HG03460 (cell line): Measurements from ENCODE around the gene WDR48.
A peak's percentile ranks its signal among the peaks of the same experiment; 100 is the strongest.

Experiments used
- ATAC-seq: cut with Tn5 transposase; IDR thresholded peaks from one replicate; pipeline ENCODE4 v1.9.1; 2021; ENCODE audit not compliant: unreplicated experiment

Gene WDR48

DNA sequence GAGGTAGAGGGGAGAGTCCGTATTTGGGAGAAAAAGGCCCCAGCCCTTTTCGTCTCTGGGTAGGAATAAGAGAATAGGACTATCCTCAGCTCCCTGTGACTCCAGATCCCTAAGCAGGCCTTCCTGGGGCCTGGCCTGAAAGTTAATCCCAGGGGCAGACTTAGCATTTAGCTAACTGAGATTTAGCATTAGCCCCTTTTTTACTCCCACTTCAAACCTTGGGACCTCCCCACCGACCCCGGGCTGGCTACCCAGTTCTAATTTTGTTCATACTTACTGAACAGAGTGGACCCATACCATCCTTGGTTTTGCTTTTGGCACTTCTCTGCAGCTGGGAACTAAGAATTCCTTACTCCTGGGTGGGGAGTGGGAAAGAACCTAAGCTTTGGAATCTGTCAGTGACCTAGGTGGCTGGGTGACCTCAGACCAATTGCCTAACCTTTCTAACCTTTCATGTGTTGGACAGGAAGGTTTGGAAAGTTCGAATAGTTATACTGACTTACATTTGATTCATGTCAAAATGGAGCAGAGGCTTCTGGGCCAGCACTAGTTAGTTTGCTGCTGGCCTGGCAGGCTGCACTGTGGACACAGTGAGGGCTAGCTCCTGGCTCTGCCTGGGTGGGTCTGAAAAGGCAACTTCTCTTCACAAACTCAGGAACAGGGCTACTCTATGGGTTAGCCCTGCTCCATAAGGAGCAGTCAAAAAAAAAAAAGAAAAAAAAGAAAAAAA, 67.3 kb downstream of the WDR48 start:
- ATAC-seq, result no peak

DNA sequence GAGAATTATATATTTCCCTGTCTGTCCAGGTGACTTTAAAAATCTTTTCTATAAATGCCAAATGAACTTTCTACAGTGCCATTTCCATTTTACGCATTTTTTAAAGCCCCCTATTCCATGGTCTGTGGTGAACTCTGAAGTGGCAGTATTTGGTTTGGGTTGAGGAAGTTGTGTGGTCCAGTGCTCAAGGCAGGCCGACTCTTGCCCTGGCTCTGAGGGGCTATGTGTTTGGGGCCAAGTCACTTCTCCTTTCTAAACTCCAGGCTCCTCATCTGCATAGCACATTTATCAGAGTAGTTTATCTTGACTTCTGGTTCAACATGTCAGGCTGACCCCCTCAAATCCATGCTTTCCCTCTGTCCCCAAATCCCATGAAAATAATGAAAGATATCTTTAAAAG, 69.8 kb downstream of the WDR48 start:
- ATAC-seq, result no peak

DNA sequence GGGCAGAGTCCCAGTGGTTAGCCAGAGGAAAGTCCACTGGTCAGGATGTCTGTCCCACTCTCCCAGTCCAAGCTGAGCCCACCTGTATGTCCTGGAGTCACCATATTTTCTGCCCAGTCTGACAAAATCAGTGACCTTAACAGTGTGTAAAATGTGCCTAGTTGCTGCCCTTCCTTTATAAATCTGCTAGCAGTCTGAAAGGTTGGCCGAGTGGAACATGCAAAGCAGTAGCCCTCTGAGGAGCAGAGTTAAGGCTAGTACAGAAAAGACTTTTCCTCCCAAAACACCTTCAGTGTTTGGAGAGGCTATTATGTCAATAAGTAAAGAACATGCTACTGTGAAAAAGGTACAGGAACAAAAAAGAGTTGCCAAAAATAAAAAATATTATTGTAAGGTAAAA, 71.0 kb downstream of the WDR48 start:
- peak; percentile 60 for ATAC-seq

DNA sequence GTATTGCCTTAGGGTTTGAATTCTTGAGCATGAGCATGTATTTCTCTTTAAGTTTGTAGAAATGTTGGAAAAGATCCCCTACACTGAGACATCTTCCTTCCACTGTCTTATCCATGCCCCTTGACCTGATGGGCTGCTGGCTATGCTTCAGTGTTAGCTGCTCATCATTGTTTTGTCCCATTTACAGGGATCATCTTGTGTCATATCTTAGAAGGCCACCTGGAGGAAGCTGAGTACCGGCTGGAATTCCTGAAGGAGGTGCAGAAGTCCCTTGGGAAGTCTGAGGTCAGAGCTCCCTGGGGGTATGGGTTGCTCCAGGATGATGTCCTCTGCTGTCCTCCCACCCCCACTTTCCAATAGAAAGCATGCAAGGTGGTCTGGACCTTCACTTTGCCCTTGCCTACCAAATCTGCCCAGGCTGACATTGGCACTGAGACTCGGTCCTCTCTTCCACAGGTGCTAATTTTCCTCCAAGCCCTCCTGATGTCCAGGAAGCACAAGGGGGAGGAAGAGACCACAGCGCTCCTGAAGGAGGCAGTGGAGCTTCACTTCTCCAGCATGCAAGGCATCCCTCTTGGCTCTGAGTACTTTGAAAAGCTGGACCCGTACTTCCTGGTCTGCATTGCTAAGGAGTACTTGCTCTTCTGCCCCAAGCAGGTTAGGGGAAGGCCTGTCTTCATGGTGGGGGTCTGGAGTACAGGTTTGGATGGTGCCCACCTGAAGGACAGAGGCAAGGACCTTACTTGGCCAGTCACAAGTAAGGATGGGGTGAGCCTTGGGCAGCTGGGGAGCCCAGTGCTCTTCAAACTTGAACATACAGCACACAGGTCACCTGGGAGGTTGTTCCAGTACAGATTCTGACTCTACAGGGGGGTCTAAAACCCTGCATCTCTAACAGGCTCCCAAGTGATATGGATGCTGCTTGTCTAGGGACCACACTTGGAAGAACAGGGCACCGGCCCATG, 73.3 kb downstream of the WDR48 start:
- ATAC-seq, result no peak

DNA sequence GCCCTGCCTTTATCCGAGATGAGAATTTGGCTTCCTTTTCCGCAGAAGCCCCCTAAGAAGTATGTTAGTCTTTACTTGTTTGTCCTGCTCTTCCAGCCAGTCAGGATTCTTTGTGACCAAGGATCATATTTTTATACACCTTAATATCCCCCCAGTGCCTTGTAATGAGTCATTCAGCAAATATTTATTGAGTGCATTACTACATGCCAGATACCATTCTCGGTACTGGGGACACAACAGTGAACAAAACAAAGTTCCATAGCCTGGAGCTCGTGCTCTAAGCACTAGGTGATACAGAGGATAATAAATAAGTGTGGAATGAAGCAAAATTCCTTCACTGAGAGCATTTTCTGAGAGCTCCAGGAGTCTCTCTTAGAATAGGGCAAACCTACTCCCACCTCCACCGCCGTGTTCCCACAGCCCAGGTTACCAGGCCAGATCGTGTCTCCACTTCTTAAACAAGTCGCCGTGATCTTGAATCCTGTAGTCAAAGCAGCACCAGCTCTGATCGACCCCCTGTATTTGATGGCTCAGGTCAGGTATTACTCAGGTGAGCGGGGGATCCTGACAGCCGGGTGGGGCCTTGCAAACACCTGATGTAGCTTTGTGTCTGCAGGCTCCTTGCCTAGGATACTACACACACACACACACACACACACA, 74.2 kb downstream of the WDR48 start:
- no peak for ATAC-seq

DNA sequence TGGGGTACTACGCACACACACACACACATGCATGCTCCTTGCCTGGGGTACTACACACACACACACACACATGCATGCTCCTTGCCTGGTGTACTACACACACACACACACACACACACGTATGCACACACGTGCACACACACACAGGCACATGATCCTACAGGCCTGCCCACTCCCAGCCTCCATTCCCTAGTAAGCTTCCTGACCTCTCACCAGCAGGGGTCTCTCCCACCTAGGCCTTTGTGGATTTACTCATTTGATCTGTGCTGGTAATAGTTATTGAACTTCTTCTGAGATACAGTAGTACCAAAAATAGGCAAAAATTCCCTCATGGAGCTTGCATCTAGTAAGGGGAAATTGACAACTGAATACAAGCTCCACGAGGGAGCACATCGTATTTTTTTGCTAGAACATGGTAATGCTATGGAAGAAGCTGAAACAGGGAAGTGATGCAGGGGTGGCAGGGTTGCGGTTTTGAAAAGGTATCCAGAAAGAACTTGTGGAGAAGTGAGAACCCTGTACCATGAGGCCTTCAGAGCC, 74.8 kb downstream of the WDR48 start:
- ATAC-seq, result no peak

DNA sequence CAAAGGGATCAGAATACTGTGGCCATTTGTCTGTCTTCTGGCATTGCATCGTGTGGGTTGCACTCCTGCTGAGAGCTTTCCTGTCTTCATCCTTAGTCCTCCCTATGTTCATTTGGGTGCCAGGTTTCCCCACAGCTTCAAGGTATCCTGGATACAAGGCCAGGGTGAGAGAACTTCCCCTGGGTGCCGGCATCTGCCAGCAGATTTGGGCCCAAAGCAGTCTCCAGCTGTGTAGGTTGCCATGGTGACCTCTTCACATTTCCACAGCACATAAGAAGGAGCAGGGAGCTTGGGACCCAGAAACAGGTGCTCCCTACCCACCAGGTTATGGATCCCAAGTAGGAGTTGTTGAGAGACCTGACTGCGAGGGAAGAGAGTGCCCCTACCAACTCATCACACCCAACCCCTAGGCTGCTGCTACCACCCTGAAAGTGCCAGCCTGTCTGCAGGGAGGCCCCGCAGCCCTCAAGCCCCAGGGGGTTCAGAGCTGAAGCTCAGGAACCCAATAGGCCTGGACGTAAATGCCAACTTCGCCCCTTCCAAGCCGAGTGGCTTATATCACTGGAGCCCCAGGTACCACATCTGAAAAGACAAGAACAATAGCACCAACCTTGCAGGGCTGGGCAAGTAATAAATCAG, 75.6 kb downstream of the WDR48 start:
- ATAC-seq, result no peak

DNA sequence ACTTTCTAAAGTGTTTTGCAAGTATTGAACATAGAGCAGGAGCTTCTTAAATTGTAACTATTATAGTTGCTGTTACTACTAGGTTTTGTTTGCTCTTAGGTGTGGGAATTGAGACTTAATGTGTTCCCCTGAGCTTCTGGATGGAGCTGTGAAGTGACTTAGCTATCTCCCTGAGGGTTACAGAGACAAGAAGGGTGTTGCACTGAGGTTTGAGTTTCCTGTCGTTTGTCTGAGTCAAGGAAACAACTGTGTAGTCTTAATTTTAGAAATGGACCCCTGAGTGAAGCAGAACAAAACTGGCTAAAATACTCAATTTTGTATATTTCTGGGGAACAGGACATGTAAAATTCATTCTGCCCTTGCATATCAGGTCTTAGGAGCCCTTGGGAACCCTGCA, 76.1 kb downstream of the WDR48 start:
- ATAC-seq, result no peak

DNA sequence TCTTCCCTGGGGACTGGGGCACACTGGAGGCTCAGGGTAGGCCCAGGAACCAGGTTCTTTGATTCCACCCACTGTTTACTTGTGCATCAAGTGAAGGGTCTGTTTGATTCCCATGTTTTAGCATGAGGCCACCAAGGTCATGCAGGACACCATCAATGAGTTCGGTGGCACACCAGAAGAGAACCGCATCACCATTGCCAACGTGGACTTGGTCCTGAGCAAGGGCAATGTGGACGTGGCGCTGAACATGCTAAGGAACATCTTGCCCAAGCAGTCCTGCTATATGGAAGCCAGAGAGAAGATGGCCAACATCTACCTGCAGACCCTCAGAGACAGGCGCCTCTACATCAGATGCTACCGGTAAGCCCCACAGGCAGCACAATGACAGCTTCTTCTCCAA, 77.1 kb downstream of the WDR48 start:
- ATAC-seq, result no peak

DNA sequence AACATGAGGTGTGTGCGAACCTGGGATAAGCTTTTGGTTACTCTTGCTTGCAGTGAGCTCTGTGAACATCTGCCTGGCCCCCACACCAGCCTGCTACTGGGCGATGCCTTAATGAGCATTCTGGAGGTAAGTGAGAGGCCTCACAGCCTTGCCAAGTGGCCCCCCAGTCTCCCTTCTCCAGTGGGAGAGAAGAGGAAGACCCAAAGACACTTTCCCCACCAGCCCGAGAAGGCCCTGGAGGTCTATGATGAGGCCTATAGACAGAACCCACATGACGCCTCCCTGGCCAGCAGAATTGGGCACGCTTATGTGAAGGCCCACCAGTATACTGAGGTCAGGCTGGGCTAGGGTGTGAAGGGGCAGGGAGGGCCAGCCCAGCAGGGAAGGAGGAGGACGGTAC, 78.2 kb downstream of the WDR48 start:
- ATAC-seq, result no peak

DNA sequence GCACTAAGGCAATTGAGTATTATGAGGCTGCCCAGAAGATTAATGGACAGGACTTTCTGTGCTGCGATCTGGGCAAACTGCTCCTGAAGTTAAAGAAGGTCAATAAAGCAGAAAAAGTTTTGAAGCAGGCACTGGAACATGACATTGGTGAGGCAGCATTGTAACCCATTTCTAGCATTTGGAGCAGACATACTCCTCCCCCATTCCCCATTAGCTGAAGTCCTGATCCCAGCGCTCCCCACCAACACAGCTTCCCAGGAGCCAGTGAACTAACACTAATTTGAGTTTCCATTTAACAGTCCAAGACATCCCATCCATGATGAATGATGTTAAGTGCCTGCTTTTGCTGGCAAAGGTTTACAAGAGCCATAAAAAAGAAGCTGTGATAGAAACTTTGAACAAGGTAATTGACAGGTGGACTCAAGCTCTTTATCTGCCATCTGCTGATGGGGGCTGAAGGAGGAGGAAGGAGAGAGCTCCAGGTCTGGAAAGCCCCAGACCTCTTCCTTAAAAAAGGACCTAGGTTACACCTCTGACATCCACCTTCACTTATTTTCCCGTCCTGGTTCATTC, 79.0 kb downstream of the WDR48 start:
- ATAC-seq, result no peak

DNA sequence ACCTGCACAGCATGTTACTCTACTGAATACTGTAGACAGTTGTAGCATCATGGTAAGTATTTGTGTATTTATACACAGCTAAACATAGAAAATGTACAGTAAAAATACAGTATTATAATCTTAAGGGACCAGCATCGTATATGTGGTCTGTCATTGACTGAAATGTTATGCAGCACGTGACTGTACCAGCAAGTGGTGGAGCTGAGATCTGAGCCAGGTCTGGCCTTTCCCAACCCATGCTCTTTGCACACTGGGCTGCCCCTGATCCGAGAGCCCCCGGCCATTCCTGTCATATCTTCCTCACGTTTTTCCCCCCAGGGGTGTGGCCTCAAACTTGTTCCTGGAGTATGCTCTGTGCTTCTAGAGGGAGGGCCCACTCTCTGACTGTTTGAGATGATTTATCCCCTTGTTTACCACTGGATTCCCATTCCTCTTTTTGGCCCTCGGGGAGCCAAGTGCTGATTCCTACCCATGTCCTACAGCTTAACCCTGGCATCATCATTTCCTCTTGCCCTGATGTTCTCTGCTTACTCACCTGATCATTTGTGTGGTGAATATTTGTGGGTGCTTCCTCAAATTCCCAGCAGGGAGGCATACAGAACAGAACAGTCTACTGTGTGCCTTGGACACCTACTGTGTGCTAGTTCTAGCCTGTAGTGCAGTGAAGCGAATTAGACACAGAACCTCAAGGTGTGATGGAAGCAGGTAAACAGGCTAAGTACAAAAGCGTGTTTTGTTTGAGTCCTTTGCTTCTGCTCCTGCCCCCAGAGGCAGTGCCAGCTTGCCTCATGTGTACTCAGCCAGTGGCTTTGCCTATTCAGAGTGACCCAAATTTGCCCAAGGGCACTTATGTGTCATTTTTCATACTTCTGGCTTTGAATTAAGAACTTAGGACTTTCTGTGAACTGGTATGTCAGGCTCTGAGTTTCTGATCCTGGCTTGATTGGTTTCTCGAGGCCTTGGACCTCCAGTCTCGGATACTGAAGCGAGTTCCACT, 80.6 kb downstream of the WDR48 start:
- ATAC-seq, result no peak

DNA sequence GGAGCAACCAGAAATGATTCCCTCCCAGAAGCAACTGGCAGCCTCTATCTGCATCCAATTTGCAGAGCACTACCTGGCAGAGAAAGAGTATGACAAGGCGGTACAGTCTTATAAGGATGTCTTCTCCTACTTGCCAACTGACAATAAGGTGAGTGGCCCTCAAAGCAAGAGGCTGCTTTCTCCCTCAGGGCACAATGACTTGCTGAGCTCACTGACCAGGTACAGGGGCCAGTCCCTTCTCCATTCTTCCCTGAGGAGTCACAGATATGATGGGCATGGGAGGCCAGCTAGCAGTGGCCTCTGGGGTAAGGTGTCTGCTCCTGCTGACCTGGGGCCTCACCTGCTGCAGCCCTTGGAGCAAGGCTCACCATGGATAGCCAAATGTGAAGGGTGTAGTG, 81.3 kb downstream of the WDR48 start:
- ATAC-seq, result no peak

DNA sequence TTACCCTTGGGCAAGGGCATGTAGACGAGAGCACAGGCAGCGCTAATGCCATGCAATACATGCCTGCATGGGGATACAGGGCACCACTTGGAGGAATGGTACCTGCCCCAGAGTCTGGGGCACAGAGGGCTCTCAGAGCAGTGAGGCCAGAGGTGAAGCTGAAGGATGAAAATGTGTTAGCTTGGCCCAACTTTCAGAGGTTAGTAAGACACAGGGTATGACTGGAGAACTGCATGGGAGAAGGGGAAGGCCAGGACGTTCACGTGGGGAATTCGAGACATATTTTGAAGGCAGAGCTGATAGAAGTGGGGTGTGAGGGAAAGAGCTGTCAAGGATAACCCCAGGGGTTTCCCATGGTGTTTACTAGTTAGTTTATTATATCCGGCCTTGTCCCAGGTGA, 82.0 kb downstream of the WDR48 start:
- ATAC-seq, result no peak

DNA sequence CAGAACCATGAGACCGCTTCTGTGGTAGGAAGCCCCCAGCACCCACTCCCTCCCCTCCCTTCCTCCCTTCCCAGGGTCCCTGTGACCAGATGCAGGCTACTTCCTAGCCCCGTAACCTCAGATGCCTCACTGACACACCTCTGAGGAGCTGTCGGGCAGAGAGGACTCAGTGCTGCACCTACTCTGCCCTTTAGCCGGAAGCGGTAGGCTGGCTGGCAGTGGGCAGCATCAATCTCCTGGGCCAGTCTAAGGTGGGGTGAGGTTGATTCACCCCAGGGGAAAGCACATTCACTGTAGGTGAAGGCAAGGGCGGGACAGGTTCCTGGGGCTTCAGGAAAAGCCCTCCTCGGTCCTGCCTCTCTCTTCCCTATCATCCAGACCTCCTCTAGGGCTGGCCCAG, 82.5 kb downstream of the WDR48 start:
- ATAC-seq, result no peak

DNA sequence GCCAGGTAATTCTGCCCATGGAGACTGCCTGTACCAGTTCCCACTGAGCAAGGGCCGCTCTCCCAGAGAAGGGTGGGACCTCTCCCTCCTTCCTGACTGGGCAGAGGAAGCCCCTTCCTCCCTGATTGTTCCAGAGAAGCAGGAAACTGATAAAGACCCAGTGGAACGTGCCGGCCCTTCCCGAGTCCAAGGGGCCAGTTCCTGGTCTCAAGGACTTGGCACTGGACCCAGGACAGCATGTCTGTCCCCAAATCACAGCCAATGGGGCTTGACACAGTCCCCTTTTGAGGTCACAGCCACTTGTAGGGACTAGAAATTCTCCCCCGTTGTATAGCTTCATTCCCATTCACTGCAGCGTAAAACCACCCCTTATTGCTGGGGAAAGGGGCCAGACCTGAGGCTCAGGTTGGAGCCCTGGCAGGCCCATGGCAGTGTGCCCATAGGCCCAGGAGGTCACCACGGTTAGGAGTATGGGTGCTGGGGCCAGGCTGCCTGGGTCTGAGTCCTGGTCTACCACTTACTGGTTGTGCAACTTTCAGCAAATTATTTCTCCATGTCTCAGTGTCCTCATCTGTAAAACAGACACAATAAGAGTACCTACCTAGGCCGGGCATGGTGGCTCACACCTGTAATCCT, 83.5 kb downstream of the WDR48 start:
- no peak for ATAC-seq

DNA sequence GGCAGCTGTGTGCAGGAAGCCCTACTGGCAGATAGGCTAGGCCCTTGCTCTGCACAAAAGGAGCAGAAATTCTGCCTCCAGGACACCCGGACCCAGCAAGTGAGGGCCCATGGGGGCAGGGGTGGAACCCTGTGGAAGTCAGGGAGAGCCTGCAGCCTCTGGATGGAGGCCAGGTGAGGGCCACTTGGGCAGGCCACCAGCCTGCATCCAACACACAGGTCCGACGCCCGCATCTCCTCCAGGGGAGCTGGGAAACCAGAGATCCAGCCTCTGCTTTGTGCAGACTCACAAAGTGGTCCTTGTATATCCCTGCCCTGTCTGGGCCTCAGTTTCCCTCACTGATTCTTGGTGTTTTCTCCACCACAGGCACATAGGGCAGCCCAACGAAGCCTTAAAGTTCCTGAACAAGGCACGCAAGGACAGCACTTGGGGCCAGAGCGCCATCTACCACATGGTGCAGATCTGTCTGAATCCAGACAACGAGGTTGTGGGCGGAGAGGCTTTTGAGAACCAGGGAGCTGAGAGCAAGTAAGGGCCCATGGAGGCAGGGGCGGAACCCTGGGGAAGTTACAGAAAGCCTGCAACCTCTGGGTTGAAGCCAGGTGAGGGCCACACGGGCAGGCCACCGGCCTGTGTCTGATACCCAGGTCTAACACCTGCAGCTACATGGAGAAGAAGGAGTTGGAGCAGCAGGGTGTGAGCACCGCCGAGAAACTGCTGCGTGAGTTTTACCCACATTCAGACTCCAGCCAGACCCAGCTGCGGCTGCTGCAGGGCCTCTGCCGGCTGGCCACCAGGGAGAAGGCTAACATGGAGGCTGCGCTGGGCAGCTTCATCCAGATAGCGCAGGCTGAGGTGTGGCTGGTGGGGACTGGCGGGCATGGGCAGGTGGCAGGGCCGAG, 85.0 kb downstream of the WDR48 start:
- no peak for ATAC-seq

DNA sequence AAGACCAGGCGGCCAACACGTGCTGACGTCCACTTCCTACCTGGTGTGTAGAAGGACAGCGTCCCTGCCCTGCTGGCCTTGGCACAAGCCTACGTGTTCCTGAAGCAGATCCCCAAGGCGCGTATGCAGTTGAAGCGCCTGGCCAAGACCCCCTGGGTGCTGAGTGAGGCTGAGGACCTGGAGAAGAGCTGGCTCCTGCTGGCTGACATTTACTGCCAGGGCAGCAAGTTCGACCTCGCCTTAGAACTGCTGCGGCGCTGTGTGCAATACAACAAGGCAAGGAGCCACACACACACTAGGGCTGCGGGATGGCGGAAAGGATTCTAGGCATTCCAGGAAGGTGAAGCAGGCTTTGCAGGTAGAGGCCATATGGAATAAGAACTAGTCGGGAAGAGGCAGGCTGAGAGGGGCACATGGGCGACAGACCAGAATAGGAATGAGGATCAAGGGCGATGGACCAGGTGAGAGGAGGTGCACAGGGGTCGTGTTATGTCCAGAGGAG, 85.7 kb downstream of the WDR48 start:
- ATAC-seq, result no peak
